D721Med (cell line): ENCODE data around the gene GNMT.

Experiments used
- DNase-seq: peaks from one replicate; pipeline ENCODE4 v3.0.0; 2011; ENCODE audit warnings: low spot score; ENCODE audit not compliant: insufficient read length
- FAIRE-seq: peaks from 2 replicates; lab custom pipeline; 2011; peaks lifted over from hg19 to GRCh38; lab: Jason Lieb, UNC
- TF ChIP-seq, protein P1 (sequence below): IDR thresholded peaks from 2 replicates; pipeline ENCODE4 v1.5.1; 2012; ENCODE audit warnings: mild to moderate bottlenecking, control low read depth; ENCODE audit not compliant: insufficient read depth; ENCODE audit errors: missing control alignments

Gene GNMT

DNA sequence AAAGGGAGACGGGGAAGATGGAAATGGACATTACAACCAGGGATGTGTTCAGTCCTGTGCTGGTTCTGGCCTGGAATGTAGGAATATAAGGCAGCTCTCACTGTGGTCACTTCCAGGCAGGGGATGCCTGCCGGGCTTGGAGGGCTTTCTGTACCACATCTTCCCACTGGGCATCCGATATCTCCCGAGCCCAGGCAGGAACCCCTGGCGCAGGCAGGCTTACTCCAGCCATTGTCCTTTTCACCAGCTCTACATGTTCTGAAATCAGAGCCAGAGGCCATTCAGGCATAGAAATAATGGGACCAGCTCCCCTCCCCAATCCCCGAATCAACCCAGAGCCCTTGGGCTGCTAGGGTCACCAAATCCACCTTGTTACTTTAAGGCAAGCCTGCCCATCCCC is 51.8 kb downstream of the GNMT start:
- DNase-seq, result no peak
- TF ChIP-seq, protein P1, sequence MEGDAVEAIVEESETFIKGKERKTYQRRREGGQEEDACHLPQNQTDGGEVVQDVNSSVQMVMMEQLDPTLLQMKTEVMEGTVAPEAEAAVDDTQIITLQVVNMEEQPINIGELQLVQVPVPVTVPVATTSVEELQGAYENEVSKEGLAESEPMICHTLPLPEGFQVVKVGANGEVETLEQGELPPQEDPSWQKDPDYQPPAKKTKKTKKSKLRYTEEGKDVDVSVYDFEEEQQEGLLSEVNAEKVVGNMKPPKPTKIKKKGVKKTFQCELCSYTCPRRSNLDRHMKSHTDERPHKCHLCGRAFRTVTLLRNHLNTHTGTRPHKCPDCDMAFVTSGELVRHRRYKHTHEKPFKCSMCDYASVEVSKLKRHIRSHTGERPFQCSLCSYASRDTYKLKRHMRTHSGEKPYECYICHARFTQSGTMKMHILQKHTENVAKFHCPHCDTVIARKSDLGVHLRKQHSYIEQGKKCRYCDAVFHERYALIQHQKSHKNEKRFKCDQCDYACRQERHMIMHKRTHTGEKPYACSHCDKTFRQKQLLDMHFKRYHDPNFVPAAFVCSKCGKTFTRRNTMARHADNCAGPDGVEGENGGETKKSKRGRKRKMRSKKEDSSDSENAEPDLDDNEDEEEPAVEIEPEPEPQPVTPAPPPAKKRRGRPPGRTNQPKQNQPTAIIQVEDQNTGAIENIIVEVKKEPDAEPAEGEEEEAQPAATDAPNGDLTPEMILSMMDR, result no peak
- FAIRE-seq, result no peak

DNA sequence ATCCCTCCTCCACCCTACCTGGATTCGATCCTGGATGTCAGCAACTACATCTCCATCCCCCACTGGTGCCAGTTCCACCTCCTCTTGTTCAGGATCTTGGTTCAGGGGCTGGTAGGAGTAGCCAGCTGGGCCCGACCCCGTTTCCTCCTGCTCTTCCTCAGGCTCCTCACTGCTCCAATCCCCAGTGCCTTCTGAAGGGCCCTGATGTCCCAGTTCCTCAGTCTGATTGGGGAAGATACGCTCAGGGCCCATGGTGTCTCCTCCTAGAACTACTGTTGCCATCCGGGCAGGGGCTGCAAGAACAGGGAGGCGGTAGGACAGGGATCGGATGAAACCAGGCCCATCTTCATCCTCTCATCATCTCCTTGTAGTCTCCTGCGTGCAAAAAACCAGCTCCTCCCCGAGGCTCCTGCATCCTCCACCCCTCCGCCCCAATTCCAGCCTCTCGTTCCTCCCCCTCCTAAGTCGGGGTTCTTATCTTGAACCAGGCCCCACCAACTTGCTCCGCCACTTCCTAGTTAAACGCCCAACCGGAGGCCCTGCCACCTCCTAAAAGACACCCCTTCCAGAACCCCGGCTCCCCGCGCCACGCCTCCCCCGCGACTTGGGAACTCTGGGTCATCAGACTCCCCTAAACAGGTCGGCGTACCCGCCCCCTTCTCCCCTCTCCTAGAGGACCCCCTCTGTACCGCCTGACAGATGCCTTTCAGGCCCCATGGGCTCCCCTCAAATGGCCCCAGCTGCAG is 52.7 kb downstream of the GNMT start:
- DNase-seq, result no peak
- no peak for FAIRE-seq
- TF ChIP-seq, protein P1, result no peak
